PC-3 (cell line): ENCODE measurements around the gene EXOC4.

Experiments
- EZH2 ChIP-seq: fragments of 300-600 bp; sonication (generic); IDR thresholded peaks from one replicate; pipeline ENCODE4 v1.6.1; 2017; ENCODE audit warnings: antibody characterized with exemption, mild to moderate bottlenecking, low read length; ENCODE audit not compliant: unreplicated experiment
- TF ChIP-seq, protein P1 (sequence below): fragments of 300-600 bp; sonication (generic); conservative IDR thresholded peaks from 2 replicates; pipeline ENCODE4 v1.5.1; 2017; ENCODE audit warnings: antibody characterized with exemption, low read depth, mild to moderate bottlenecking, low read length

GRCh38 chr7:133746305-133746704 is 493.4 kb downstream of the EXOC4 start:
- TF ChIP-seq, protein P1, sequence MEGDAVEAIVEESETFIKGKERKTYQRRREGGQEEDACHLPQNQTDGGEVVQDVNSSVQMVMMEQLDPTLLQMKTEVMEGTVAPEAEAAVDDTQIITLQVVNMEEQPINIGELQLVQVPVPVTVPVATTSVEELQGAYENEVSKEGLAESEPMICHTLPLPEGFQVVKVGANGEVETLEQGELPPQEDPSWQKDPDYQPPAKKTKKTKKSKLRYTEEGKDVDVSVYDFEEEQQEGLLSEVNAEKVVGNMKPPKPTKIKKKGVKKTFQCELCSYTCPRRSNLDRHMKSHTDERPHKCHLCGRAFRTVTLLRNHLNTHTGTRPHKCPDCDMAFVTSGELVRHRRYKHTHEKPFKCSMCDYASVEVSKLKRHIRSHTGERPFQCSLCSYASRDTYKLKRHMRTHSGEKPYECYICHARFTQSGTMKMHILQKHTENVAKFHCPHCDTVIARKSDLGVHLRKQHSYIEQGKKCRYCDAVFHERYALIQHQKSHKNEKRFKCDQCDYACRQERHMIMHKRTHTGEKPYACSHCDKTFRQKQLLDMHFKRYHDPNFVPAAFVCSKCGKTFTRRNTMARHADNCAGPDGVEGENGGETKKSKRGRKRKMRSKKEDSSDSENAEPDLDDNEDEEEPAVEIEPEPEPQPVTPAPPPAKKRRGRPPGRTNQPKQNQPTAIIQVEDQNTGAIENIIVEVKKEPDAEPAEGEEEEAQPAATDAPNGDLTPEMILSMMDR, result no peak
- TF ChIP-seq EZH2, result no peak
